GM12892 (cell line): ENCODE data around the gene INO80C.
A peak's percentile ranks its signal among the peaks of the same experiment; 100 is the strongest.

ENCODE experiments used
- DNase-seq: peaks from one replicate; pipeline ENCODE4 v3.0.0; 2011; ENCODE audit not compliant: insufficient read length
- FAIRE-seq: peaks from 2 replicates; lab custom pipeline; 2011; peaks lifted over from hg19 to GRCh38; lab: Jason Lieb, UNC
- POLR2A ChIP-seq: IDR thresholded peaks from 2 replicates; pipeline ENCODE4 v1.6.1; 2011; ENCODE audit warnings: low read depth, low read length, control low read depth
- POLR2AphosphoS5 ChIP-seq: IDR thresholded peaks from 2 replicates; pipeline ENCODE4 v1.6.1; 2011; ENCODE audit warnings: low read depth, low read length, control low read depth
- TAF1 ChIP-seq: IDR thresholded peaks from 2 replicates; pipeline ENCODE4 v1.6.1; 2011; ENCODE audit warnings: low read depth, mild to moderate bottlenecking, control low read depth, low read length, borderline replicate concordance

INO80C gene

GRCh38 chr18:35451916-35452315 is 45.8 kb downstream of the INO80C start:
- no peak for TF ChIP-seq POLR2A
- no peak for TF ChIP-seq TAF1
- TF ChIP-seq POLR2AphosphoS5 = no peak
- no peak for DNase-seq
- FAIRE-seq = no peak

DNA sequence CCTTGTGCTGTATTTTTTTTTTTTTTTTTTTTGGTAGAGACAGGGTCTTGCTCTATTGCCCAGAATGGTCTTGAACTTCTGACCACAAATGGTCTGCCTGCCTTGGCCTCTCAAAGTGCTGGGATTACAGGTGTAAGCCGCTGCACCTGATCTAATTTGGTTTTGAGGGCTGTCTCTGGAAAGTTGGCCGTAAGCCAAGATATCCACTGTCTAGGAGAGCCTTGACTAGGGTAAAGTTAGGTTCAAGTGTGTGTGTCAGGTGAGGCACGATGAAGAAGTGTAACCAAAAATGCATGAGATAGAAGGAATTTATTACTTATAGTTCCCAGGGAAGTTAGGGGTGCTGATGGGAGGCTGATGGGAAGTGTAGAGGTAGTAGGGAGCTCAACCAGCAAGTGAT is 46.7 kb downstream of the INO80C start:
- TF ChIP-seq TAF1 (no peak), POLR2A (no peak), POLR2AphosphoS5 (no peak)
- DNase-seq = no peak
- no peak for FAIRE-seq

- FAIRE-seq = no peak
- no peak for DNase-seq
- TF ChIP-seq TAF1 = no peak
- TF ChIP-seq POLR2A = no peak
- no peak for TF ChIP-seq POLR2AphosphoS5
These were observed 53.1 kb downstream of the INO80C start for GRCh38 chr18:35444636-35445035.

- TF ChIP-seq POLR2A (no peak), TAF1 (no peak), POLR2AphosphoS5 (no peak)
- DNase-seq = no peak
- no peak for FAIRE-seq
These were observed 53.9 kb downstream of the INO80C start for GRCh38 chr18:35443847-35444246.

GRCh38 chr18:35443434-35443833 is 54.3 kb downstream of the INO80C start:
- TF ChIP-seq POLR2AphosphoS5 (no peak), TAF1 (no peak), POLR2A (no peak)
- FAIRE-seq = no peak
- no peak for DNase-seq

GRCh38 chr18:35442701-35443100 is 55.1 kb downstream of the INO80C start:
- no peak for FAIRE-seq
- no peak for DNase-seq
- TF ChIP-seq POLR2A (no peak), POLR2AphosphoS5 (no peak), TAF1 (no peak)

DNA sequence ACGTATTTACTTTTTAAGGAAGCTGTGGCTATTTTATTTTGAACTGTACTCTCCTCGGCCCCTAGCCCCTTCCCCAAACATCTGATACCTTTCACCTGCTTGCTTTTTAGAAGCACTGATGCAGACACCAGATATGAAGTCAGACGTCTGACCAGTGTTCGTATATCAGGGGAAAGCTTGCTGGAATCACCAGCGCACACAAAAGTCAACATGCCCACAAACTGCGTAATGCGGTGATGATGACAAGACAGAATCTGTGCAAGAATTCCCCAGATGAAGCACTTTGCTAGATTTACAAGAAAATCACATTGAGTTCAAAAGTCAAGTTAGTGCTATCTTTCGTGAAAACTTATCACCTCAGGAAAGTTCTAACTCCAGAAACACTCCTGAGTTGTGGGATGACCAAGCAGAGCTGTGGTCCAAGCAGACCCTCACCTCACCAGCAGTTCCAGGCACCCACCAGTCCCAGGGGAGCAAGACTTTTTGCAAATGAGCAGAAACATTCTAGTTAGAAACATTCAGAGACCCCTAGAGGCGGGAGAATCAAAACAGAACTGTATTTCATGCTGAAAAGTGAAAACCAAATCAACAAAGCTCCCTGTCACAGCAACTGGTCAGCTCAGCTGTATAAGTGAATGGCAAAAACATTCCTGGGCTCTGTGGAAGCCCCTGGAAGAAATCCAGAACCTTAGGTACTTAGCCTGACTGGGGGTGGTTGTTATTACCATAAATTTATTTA is 55.7 kb downstream of the INO80C start:
- DNase-seq (no peak), FAIRE-seq (peak; percentile 27)
- TF ChIP-seq POLR2A = no peak
- no peak for TF ChIP-seq POLR2AphosphoS5
- no peak for TF ChIP-seq TAF1

GRCh38 chr18:35438480-35439234 is 59.1 kb downstream of the INO80C start:
- DNase-seq = no peak
- TF ChIP-seq TAF1 (no peak), POLR2AphosphoS5 (no peak), POLR2A (no peak)
- FAIRE-seq = no peak

- FAIRE-seq = no peak
- DNase-seq = no peak
- TF ChIP-seq TAF1 (no peak), POLR2A (no peak), POLR2AphosphoS5 (no peak)
These were observed 59.9 kb downstream of the INO80C start for GRCh38 chr18:35437836-35438235.

DNA sequence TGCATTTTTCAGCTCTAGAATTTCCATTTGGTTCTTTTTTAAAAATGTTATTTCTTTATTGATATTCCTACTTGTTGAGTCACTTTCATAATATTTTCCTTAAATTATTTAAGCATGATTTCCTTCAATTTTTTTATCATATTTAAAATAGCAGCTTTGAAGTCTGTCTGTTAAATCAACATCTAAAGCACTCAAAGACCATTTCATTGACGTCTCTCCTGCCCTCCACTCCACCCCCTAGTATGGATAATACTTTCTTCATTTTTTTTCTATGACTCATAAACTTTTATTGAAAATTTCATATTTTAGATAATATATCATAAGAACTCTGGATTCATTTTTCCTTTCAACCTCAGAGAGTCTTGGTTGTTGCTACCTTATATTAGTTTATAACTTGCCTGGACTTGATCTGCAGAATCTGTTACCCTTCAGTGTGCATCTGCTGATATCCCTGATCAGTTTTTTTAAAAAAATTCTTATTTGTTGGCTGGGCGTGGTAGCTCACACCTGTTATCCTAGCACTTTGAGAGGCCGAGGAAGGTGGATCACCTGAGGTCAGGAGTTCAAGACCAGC is 61.6 kb downstream of the INO80C start:
- no peak for DNase-seq
- TF ChIP-seq POLR2AphosphoS5 (no peak), POLR2A (no peak), TAF1 (no peak)
- FAIRE-seq = no peak

GRCh38 chr18:35435401-35435800 is 62.4 kb downstream of the INO80C start:
- FAIRE-seq = no peak
- no peak for DNase-seq
- TF ChIP-seq POLR2A (no peak), POLR2AphosphoS5 (no peak), TAF1 (no peak)

- no peak for FAIRE-seq
- no peak for TF ChIP-seq POLR2AphosphoS5
- no peak for TF ChIP-seq POLR2A
- no peak for TF ChIP-seq TAF1
- DNase-seq = no peak
These were observed 65.2 kb downstream of the INO80C start for GRCh38 chr18:35432565-35433001.

DNA sequence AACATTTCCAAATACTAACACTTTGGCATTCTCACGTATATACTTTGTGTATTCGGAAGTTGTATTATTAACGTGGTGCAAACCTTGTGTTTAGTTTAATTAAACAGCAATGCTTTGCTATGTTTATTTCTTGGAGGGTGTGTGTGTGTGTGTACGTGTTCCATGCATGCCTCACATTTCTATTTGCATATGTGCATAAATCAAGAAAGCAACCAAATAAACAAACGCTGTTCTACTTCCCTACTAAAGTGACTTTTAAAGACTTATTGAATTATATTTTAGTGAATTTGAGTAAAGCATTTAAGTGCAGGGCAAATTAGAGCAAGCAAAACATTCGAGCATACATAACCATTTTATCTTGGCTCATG is 66.4 kb downstream of the INO80C start:
- no peak for TF ChIP-seq POLR2AphosphoS5
- no peak for TF ChIP-seq POLR2A
- TF ChIP-seq TAF1 = no peak
- FAIRE-seq (no peak), DNase-seq (no peak)
